Activated CD4-positive, alpha-beta memory T cell treated with anti-CD3 and anti-CD28 coated beads for 36 hours (primary cell): ENCODE results near the gene TYRO3. TPM values are rescaled to one million over a fixed set of nuclear protein-coding genes. Genes with fewer than 3 reads are reported as not detected.

Experiments used
- CTCF ChIA-PET: fragments of 350-600 bp; sonication (Branson Sonifier 250); formaldehyde crosslinking; loops from one replicate; lab custom pipeline; 2021; ENCODE audit warnings: antibody characterized with exemption, inconsistent platforms; lab: Charles Lee
- POLR2A ChIA-PET: fragments of 350-600 bp; sonication (Branson Sonifier 250); formaldehyde crosslinking; loops from one replicate; lab custom pipeline; 2021; ENCODE audit warnings: antibody characterized with exemption; lab: Charles Lee
- DNase-seq: peaks from one replicate; pipeline ENCODE4 v3.0.0-alpha.2; 2020
- H3K27ac Mint-ChIP-seq: one replicate; pipeline ENCODE4 v1.8.0; 2021; ENCODE audit warnings: mixed read lengths
- H3K27me3 Mint-ChIP-seq: one replicate; pipeline ENCODE4 v1.8.0; 2021; ENCODE audit warnings: mixed read lengths
- H3K36me3 Mint-ChIP-seq: one replicate; pipeline ENCODE4 v1.8.0; 2021; ENCODE audit warnings: mixed read lengths
- H3K4me1 Mint-ChIP-seq: one replicate; pipeline ENCODE4 v1.8.0; 2021; ENCODE audit warnings: low read depth, mixed read lengths
- H3K4me3 Mint-ChIP-seq: one replicate; pipeline ENCODE4 v1.8.0; 2021; ENCODE audit warnings: mild to moderate bottlenecking, mixed read lengths
- H3K9me3 Mint-ChIP-seq: one replicate; pipeline ENCODE4 v1.8.0; 2021; ENCODE audit warnings: mixed read lengths
- intact Hi-C: fragments of 100-400 bp; cut with micrococcal nuclease; formaldehyde crosslinking; loops from one replicate; pipeline ENCODE4 v1.15.1; 2023
- total RNA-seq, 2 experiments: library from RNA; stranded (reverse); gene quantifications; one replicate each; pipeline ENCODE4 v1.2.3, GENCODE V29; 2021

The TYRO3 gene
- total RNA-seq: 1 to 10 TPM; 3.1 to 4.3 TPM

DNA sequence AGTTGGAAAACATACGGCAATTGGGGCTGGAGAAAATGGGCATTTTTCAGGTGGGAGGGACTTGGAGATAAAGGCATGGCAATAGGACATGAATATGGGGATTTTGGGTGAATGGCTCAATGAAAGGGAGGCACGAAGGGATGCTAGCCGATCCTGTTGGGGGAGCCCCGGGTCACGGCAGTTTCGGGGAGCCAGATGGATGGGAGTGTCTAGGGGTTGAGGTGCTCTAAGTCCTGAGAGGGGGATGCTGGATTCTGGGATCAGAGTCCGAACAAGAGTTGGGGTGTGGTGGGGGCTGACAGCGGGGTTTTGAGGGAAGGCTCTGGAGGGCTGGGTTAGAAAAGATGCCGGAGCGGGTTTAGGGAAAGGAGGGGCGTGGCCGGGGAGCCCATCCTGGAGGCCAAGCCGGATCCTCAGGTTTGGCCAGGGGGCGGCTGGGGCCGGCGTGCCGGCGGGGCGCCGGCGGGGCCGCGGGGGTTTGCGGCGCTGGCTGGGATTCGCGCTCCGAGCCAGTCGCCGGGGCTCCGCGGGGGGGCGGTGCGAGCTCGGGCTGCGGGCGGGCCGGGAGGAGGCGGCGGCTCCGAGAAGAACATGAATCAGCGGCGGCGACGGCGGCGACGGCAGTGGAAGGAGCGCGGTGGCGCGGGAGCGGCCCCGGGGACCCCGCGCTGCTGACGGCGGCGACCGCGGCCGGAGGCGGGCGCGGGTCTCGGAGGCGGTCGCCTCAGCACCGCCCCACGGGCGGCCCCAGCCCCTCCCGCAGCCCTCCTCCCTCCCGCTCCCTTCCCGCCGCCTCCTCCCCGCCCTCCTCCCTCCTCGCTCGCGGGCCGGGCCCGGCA is at the start of gene TYRO3:
TSS of gene TYRO3 (plus strand) at position 813 of the 839 bp plus-strand sequence. CDS start 46 bp downstream, outside the sequence.
- ChIA-PET CTCF (interaction anchor here (0.6 to 2.9 kb wide), 26 partner anchors 9 to 495 kb away, joined by 3 to 26 read pairs (median 4); partner anchors contain the start of genes MAPKBP1 and RPAP1), POLR2A (interaction anchor here (1.0 kb wide), 1 partner anchor 15 kb away, joined by 3 read pairs; the partner anchor contains the start of gene RPAP1)
- peaks cover 17% of the 10 kb centered on the region for H3K4me1 Mint-ChIP-seq
- H3K27ac Mint-ChIP-seq: peak within 1 kb of the TSS; percentile 70
- intact Hi-C loops: loop anchor here (5.0 kb wide), 6 partner anchors 44 to 214 kb away; partner anchors contain the start of genes ITPKA and MAPKBP1
- peaks cover 17% of the 10 kb centered on the region for H3K27me3 Mint-ChIP-seq
- no peaks in the 10 kb centered on the region for H3K36me3 Mint-ChIP-seq
- no peaks in the 10 kb centered on the region for H3K9me3 Mint-ChIP-seq
- peak within 1 kb of the TSS; percentile 82 for H3K4me3 Mint-ChIP-seq
- DNase-seq: peak; percentile 83

DNA sequence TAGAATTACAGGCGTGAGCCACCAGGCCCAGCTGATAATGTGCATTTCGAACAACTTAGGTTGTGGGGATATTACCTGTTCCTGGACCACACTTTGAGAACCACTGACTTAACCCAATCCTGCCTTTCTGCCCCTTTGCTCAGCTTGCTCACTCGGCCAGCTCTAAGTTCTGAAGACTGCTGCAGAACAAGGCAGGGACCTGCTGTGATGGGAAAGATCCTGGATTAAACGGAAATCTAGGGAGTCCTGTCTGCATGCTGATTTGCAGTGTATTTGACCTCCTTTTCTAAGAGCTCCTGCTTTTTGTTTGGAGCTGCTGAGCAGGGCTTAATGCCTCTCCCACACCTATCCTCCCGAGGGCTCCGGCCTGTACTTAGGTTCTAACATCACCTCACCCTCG is 48.3 kb upstream of the TYRO3 start:
- Mint-ChIP-seq H3K27me3 (peaks cover 25% of the 10 kb centered on the region), H3K27ac (no peak overlapping the region), H3K4me3 (no peak overlapping the region), H3K4me1 (peaks cover 22% of the 10 kb centered on the region), H3K9me3 (no peaks in the 10 kb centered on the region), H3K36me3 (peaks cover 2% of the 10 kb centered on the region)
- DNase-seq: no peak
- CTCF ChIA-PET: interaction anchor here (0.6 to 0.8 kb wide), 2 partner anchors 42 to 45 kb away, joined by 5 to 6 read pairs; no protein-coding TSS in a partner anchor
- POLR2A ChIA-PET: no interaction called here
- intact Hi-C loops: no loop called here

DNA sequence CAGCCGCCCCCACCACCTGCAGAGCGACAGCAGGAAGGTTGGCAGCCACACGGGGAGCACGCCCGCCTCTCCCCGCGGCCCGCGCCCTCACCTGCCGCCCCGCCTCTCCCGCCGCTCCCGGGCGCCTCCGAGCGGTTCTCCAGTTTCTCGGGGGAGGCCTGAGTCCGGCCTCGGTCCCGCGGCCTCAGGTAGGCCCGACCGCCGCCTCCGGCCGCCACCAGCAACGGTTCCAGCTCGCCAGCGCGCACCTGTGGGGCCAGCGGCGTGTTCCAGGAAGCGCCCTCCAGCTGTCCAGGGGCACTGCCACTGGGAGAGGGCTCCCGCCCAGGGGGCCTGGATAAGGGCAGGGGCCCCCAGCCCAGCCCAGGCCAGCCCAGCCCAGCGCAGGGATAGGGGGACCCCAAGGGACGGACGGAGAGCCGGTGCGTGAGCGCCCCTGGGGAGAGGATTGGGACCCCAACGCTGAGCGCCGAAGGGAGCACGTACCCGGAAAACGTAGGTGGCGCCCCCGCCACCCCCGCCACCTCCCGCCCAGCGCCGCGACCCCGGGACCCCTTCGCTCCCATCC is 47.6 kb upstream of the TYRO3 start:
- intact Hi-C loops: no loop called here
- H3K36me3 Mint-ChIP-seq: peaks cover 4% of the 10 kb centered on the region
- CTCF ChIA-PET: interaction anchor here (0.6 kb wide), 1 partner anchor 41 kb away, joined by 6 read pairs; no protein-coding TSS in a partner anchor
- H3K27ac Mint-ChIP-seq: no peak overlapping the region
- H3K4me3 Mint-ChIP-seq: no peak overlapping the region
- POLR2A ChIA-PET: no interaction called here
- no peak for DNase-seq
- H3K9me3 Mint-ChIP-seq: no peaks in the 10 kb centered on the region
- peaks cover 22% of the 10 kb centered on the region for H3K4me1 Mint-ChIP-seq
- peaks cover 25% of the 10 kb centered on the region for H3K27me3 Mint-ChIP-seq

DNA sequence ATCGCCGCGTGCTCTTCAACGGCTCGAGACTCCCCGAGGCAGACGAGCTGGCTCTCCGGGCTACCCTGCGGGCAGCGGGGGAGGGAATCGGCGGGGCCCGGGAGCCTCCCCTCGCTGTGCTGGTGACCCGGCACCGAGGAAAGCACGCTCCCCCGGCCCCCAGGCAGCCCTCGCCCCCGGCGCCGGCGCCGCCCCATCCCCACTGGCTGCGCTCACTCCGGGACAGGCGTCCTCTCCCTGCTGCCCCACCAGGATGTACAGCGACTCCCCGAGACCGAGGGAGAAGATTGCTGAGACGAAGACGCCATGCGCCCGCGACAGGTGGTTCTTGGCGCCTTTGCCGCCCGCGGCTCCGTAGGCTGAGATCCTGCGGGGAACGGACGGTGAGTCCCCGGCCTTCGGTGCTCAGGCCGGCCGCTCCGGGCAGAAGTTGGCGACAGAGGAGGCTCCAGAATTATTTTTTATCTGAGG is 47.1 kb upstream of the TYRO3 start:
- intact Hi-C loops: no loop called here
- Mint-ChIP-seq H3K9me3 (no peaks in the 10 kb centered on the region), H3K27ac (no peak overlapping the region), H3K36me3 (peaks cover 7% of the 10 kb centered on the region), H3K4me1 (peaks cover 22% of the 10 kb centered on the region), H3K27me3 (peaks cover 25% of the 10 kb centered on the region), H3K4me3 (peak overlapping the region; percentile 52)
- CTCF ChIA-PET: no interaction called here
- POLR2A ChIA-PET: interaction anchor here (0.6 kb wide), 1 partner anchor 381 kb away, joined by 3 read pairs; no protein-coding TSS in a partner anchor
- peak; percentile 35 for DNase-seq

DNA sequence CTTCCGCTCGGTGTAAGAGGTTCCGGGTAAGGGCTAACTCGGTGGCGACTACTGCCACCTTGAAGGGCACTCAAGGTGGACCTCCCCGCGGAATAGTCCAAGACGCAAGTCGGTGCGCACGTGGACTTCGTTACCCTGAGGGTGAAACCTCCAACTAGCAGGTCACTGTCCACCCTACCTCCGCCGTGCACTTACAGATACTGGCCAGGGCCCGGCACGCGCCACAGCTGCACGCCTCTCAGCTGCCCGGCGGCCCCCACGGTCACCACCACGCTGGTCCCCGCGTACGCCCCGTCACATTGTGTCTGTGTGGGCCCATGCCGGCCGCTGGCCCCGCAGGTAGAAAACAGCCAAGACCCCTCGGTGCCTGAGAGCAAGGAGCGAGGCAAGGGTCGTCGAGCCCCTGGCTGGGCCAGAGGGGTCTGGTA is 46.5 kb upstream of the TYRO3 start:
- H3K27me3 Mint-ChIP-seq: peaks cover 25% of the 10 kb centered on the region
- no peaks in the 10 kb centered on the region for H3K9me3 Mint-ChIP-seq
- ChIA-PET CTCF (interaction anchor here (1.6 kb wide), 1 partner anchor 47 kb away, joined by 6 read pairs; no protein-coding TSS in a partner anchor), POLR2A (interaction anchor here (0.6 to 1.1 kb wide), 2 partner anchors 19 to 380 kb away, joined by 3 read pairs; partner anchors contain the start of gene ITPKA)
- peaks cover 8% of the 10 kb centered on the region for H3K36me3 Mint-ChIP-seq
- peak overlapping the region; percentile 52 for H3K4me3 Mint-ChIP-seq
- no peak for DNase-seq
- intact Hi-C loops: no loop called here
- no peak overlapping the region for H3K27ac Mint-ChIP-seq
- peaks cover 22% of the 10 kb centered on the region for H3K4me1 Mint-ChIP-seq

DNA sequence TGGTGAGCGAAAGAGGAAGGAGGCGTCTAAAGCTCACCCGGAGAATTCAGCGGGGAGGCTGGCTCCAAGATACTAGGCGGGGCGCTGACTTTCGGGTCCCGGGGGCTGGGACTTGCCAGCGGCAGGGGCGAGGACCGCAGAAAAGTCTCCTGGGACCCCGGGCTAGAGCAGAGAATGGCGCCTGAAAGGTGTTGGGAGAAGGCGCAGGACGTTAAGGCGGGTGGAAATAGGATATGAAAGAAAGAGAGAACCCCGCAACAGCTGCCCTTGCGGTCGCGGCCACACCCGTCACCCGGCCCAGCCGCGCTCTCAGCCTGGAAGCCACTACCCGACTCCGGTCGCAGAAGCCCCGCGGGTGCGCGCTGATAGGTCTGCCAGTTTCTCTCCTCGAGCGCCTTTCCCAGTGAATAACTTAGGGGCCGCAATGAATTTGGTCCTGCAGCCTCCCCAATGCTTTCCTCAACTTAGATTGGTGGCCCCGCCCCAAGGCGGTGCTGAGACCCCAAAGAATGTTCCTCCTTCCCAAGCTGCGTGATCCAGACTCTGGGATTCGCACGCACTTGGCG is 46.0 kb upstream of the TYRO3 start:
- H3K4me1 Mint-ChIP-seq: peaks cover 22% of the 10 kb centered on the region
- POLR2A ChIA-PET: interaction anchor here (0.8 to 1.1 kb wide), 2 partner anchors 20 to 47 kb away, joined by 3 read pairs; partner anchors contain the start of gene ITPKA
- peaks cover 8% of the 10 kb centered on the region for H3K36me3 Mint-ChIP-seq
- H3K27ac Mint-ChIP-seq: no peak overlapping the region
- intact Hi-C loops: loop anchor here (1.0 kb wide), 1 partner anchor 11 kb away; no protein-coding TSS in a partner anchor
- peaks cover 25% of the 10 kb centered on the region for H3K27me3 Mint-ChIP-seq
- CTCF ChIA-PET: interaction anchor here (1.6 kb wide), 1 partner anchor 47 kb away, joined by 6 read pairs; no protein-coding TSS in a partner anchor
- H3K4me3 Mint-ChIP-seq: peak overlapping the region; percentile 52
- DNase-seq: peak; percentile 51
- no peaks in the 10 kb centered on the region for H3K9me3 Mint-ChIP-seq

DNA sequence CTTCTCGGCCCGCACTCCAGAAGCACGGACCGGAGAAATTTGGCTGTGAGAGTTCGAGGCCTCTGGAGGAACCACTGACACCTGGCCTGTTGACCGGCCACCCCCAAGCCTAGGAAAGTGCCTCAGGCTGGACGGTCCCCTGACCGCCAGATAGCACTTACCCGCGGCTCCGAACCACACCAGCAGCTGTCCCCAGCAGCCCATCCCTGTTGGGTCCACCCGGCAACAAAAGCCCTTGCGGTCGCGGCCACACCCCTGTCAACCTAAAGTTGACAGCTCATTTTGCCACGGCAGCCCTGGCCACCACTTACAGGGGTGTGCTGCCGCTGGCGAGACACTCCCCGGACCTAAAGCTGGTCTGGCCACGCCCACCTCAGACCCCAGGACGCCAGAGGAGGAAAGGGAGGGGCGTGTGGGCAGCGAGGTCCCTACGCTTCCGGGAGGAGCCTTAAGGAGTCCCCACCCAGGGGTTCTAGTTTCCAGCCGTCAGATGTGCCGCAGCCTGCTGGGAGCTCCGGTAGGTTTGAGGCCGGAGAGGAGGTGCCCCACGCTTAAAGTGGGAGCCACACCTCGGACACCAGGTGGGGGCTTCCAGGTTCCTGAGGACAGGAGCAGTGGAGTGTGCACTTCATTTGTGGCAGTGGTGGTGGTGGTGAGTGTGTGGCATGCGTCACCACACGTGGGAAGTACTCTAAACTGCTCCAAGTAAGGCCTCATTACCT is 45.3 kb upstream of the TYRO3 start, which contains the start of gene LTK:
TSS of gene LTK (minus strand) at position 322 of the 722 bp plus-strand sequence. CDS start at position 204, 118 bp downstream.
- Mint-ChIP-seq H3K9me3 (no peaks in the 10 kb centered on the region), H3K27ac (no peak within 1 kb of the TSS)

DNA sequence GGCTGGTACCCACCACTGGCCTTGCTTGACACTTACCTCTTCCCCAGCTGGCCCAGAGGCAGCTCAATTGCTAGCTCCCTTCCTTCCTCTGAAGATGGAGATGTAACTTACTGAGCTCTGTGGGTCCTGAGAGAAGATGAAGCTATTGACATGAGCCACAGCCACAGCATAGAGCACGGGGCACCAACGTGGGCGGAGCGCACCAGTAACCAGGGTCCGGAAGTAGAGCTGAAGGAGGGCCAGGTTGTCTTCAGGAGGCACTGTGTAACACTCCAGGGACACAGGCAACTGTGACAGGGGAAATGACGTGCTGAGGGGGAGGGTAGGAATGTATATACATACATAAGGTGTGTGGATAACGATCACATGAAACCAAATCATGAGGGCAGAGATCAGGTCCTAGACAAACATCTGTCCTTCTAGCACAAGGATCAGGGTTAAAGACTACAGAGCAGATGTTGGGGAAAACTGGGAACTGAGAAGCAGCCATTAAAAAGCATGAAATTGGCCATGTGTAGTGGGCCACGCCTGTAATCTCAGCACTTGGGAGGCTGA is 41.0 kb upstream of the TYRO3 start:
- POLR2A ChIA-PET: interaction anchor here (0.6 kb wide), 1 partner anchor 268 kb away, joined by 3 read pairs; no protein-coding TSS in a partner anchor
- DNase-seq: no peak
- CTCF ChIA-PET: interaction anchor here (3.9 kb wide), 1 partner anchor 52 kb away, joined by 14 read pairs; no protein-coding TSS in a partner anchor
- Mint-ChIP-seq H3K4me3 (no peak overlapping the region), H3K27ac (no peak overlapping the region), H3K27me3 (peaks cover 9% of the 10 kb centered on the region), H3K36me3 (peaks cover 8% of the 10 kb centered on the region), H3K4me1 (peaks cover 11% of the 10 kb centered on the region), H3K9me3 (no peaks in the 10 kb centered on the region)
- intact Hi-C loops: no loop called here

More for the DNA sequence above, 45.3 kb upstream of the TYRO3 start, which contains the start of gene LTK:
- Mint-ChIP-seq H3K4me1 (peaks cover 22% of the 10 kb centered on the region), H3K4me3 (peak within 1 kb of the TSS; percentile 52), H3K36me3 (peaks cover 8% of the 10 kb centered on the region), H3K27me3 (peaks cover 25% of the 10 kb centered on the region)
- intact Hi-C loops: loop anchor here (1.0 kb wide), 1 partner anchor 11 kb away; no protein-coding TSS in a partner anchor
- DNase-seq: peak; percentile 38
- POLR2A ChIA-PET: interaction anchor here (0.8 to 1.1 kb wide), 2 partner anchors 20 to 48 kb away, joined by 3 read pairs; partner anchors contain the start of gene ITPKA
- CTCF ChIA-PET: interaction anchor here (1.6 kb wide), 1 partner anchor 48 kb away, joined by 6 read pairs; no protein-coding TSS in a partner anchor

DNA sequence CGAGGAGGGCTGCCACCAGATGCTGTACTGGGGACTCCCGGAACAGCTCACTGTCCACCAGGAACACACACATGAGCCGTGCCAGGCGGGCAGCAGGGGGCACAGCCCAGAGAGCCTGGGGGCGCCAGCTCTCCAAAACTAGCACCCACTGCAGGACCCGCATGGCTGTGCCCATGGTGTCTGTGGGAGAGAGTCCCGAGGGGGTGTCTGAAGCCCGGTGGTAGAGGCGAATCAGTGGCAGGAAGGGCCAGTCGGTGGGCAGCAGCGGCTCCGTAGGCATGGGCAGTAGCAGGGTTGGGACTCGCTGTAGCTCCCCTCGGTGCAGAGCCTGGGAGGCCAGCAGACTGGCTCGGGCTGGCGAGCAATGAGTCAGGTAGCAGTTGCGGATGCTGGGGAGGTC is 38.4 kb upstream of the TYRO3 start:
- DNase-seq: no peak
- no peak overlapping the region for H3K4me3 Mint-ChIP-seq
- no peaks in the 10 kb centered on the region for H3K9me3 Mint-ChIP-seq
- peaks cover 9% of the 10 kb centered on the region for H3K36me3 Mint-ChIP-seq
- H3K27ac Mint-ChIP-seq: no peak overlapping the region
- no peaks in the 10 kb centered on the region for H3K4me1 Mint-ChIP-seq
- intact Hi-C loops: no loop called here
- no peaks in the 10 kb centered on the region for H3K27me3 Mint-ChIP-seq
- POLR2A ChIA-PET: no interaction called here
- CTCF ChIA-PET: no interaction called here

DNA sequence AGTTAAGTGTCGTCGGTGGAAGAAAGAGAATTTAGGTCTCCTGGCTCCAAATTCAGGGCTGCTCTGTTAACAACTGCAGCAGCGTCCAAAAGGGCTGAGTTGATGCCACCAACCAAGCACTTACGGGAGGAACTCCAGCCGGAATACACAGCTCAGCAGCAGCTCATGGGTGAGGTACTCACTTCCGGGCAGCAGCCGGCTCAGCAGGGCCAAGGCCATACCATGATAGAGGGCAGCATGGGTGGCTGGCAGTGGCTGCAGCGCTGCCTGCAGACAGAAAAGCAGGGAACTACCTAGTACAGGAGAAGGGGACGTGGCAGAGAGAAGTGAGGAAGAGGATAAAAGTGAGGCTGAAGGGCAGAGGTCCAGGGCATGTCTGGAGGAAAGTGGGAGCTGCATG is 37.4 kb upstream of the TYRO3 start:
- H3K9me3 Mint-ChIP-seq: no peaks in the 10 kb centered on the region
- peaks cover 12% of the 10 kb centered on the region for H3K36me3 Mint-ChIP-seq
- H3K27ac Mint-ChIP-seq: no peak overlapping the region
- DNase-seq: no peak
- intact Hi-C loops: no loop called here
- H3K27me3 Mint-ChIP-seq: no peaks in the 10 kb centered on the region
- CTCF ChIA-PET: no interaction called here
- POLR2A ChIA-PET: no interaction called here
- H3K4me3 Mint-ChIP-seq: no peak overlapping the region
- no peaks in the 10 kb centered on the region for H3K4me1 Mint-ChIP-seq
